SKM-1 (cell line): ENCODE data around the gene KRT84.
"Not testable (repeated sequence)": the region's sequence is repeated elsewhere in the genome, so short reads cannot be mapped to it uniquely, and the experiment has no call there.

ENCODE experiments used
- DNase-seq: peaks from one replicate; lab custom pipeline; 2025; ENCODE audit not compliant: unreplicated experiment; lab: John Stamatoyannopoulos, UW

Gene KRT84

DNA sequence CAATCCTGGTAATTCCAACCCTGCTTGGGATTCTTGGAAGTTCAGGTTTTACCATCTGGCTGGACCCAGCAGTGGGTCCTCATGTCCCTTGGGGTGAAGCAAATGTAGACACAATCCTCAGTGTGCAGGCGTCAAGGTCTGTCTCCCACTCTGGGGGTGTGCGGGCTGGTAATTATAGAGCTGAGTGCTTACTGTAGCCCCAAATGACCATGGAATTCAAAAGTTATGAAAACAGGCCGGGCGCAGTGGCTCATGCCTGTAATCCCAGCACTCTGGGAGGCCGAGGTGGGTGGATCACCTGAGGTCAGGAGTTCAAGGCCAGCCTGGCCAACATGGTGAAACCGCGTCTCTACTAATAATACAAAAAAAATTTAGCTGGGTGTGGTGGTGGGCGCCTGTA, 40.4 kb downstream of the KRT84 start:
- not testable (repeated sequence) for DNase-seq

DNA sequence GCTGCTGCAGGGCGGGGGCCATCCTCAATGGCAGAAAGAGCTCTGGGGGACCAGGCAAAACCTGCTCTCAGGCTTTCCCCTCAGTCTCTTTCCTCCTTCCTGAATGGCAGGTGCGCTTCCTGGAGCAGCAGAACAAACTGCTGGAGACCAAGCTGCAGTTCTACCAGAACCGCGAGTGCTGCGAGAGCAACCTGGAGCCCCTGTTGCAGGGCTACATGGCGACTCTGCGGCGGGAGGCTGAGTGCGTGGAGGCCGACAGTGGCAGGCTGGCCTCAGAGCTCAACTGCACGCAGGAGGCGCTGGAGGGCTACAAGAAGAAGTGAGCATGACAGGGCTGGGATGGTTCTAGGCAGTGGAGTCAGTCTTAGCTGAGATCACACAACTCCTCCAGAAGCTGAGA, 41.3 kb downstream of the KRT84 start:
- DNase-seq: no peak

DNA sequence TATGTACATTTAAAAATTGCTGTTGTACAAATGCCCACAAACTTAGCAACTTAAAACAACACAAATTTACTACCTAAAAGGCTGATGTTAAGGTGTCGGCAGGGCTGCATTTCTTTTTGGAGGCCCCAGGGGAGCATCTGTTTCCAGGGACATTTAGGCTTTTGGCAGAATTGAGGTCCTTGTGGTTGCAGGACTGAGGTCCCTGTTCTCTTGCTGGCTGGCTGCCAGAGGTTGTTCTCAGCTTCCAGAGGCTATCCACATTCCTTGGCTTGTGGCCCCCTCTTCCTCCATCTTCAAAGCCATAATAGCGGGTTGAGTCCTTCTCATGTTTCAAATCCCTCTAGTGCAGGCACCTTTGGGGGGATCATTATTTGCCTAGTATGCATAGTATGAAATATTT, 41.9 kb downstream of the KRT84 start:
- no peak for DNase-seq

DNA sequence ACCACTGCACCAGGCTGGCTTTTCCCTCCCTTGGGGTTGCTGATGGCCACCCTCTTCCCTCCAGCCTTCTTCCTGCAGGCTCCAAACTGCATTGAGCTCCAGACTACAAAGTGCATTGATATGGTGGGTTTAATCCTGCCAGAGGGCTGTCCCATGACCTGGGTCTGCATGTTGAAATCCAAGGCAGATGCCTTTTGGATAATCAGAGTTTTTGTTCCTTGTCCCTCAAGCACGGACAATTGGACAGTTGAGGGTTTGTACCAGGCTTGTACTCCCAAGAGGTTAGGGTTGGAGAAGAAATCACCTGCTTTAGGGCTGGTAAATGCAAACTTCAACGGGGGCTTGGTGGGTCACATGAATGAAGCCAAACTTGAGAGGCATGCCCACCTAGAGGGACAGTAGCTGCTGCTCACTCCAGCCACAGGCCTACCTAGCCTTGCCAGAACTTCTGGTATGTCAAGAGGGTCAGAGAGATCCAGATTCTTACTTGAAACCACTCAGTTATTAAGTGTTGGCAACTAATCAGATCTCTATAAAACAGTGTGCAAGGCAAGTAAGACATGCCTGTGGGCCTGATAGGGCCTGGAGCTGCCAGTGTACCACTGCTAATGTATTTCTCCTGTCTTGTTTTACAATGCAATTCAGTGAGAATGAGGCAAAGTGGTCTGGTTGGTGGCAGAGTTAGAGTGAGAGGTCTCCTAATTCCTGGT, 42.5 kb downstream of the KRT84 start:
- DNase-seq: no peak

DNA sequence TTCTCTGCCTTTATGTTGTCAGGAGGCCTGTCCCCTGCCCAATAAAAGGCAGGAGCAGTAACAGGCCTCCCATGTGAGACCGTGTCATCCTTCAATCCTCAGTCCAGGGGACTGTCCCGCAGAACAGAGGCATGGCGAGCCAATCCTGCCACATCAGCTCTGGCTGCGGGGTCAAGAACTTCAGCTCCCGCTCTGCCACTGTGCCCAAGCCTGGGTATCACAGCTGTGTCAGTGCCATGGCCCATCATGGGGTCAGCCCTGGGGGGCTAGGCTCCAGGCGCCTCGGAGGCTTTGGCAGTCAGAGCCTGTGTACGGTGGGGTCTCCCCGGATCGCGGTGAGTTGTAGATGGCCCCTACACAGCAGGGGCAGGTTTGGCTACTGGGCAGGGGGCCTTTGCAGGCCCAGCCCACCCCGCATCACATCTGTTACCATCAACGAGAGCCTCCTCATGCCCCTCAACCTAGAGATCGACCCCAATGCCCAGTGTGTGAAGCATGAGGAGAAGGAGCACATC, 44.3 kb downstream of the KRT84 start:
- DNase-seq: no peak

DNA sequence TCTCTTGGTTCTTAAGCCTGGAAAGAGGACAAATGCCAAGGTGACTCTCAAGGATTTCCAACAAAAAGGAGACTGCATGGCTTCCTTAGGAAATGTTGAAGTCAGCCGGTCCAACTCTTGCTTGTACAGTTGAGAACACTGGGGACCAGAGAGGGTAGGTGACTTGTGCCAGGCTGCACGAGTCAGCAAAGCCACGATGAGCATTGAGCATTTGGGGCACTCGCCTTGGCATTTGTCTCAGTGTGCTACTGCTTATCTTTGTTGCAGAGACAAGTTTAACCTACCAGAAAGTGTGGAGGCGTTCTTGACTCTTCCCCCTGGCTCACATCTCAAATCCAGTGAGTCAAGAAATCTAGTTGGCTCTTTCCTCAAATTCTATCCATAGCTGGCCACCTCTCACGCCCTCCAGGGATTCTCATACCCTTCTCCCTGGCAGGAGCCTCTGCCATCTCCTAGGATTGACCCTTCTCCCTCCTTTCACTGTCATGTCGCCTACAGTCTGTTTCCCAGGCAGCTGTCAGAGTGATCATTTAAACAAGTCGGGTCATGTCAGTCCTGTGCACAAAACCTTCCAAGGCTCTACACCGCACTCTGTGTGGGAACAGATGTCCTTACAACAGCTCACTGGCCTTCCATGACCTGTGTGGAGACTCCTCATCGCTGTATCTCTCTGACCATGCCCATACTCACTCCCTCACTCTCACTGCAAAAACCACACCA, 47.1 kb downstream of the KRT84 start:
- no peak for DNase-seq

DNA sequence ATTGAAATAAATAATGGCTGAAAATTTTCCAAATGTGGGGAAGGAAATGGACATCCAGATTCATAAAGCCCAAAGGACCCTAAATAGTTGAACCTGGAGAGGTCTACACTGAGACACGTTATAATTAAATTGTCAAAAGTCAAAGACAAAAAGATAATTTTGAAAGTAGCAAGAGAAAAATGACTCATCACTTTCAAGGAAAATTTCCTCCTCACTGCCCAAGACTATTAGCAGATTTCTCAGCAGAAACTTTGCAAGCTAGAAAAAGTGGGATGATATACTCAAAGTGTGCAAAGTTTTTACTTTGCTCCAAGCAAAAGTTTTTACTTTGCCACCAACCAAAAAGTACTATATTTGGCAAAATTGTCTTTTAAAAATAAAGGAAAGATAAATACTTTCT, 48.4 kb downstream of the KRT84 start:
- DNase-seq: no peak

DNA sequence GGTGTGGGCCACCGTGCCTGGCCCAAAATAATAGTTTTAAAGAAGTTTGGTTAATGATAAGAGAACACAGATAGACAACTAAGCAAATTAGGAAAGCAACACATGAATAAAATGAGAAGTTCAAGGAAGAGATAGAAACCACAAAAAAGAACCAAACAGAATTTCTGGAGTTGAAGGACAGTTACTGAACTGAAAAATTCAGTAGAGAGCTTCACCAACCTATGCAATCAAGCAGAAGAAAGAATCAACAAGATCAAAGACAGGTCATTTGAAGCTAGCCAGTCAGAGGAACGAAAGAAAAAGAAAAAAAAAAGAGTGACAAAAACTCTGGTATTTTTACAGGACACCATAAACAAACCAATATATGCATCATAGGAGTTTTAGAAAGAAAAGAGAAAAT, 48.8 kb downstream of the KRT84 start:
- no peak for DNase-seq

DNA sequence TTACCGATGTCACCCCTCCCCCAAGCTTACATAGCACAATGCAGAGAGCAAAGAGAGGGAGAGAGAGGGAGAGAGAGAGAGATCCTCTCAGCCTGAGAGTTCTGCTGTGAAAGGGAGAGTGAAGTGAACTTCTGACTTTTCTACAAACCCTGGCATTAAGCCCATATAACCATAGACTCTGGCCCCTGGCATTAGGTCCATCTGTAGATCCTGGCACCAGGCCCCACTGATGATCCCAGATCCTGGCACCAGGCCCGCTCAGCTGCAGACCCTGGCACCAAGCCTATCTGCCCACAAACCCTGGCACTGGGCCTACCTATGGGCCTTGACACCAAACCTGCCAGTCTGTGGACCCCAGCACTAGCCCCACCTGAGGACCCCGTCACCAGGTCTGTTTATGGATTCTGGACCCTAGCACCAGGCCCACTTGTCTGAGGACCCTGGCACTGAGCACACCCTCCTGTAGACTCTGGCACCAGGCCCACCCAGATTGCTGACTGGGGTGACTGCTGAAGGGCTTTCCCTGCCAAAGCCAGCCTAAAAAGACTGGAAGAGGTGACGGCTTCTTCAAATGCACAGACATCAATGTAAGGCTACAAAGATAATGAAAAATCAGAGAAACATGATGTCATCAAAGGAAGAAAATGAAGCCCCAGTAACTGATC, 49.7 kb downstream of the KRT84 start:
- DNase-seq: no peak

DNA sequence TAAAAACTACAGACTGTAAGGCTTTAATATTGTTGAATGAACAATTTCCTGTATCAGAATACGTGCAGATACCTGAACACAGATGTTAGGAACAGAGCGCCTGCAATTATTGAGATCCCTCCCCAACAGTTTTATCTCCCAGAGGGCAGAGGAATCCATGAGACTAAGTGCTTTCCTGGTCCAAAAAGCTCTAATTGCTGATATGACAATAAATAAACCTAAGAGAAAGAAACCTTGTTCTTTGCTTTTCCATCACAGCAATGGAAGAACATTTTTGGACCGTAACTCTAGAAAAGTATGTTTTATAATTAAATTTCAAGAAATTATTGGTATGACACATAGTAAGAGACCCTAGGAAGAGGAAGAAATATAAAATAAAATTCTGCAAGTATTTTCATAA, 51.3 kb downstream of the KRT84 start:
- DNase-seq: no peak

DNA sequence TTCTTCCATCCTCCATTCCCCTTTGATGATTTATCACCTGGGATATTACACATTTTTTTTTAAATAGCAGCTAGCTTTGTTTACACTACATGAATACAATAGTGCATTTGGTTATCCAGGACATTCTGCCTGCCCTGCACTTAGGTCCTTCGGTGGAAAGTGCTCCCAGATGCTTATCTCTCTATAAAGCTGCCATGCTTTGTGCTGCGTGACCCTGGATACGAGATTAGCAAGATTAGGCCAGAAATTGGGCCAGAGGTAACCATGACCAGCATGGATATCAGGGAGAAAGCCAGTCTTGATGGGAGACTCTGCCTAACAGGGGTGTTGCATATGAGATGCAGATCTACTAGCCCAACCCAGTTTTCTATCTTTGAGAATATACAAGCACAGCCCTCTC, 52.1 kb downstream of the KRT84 start:
- DNase-seq: no peak

DNA sequence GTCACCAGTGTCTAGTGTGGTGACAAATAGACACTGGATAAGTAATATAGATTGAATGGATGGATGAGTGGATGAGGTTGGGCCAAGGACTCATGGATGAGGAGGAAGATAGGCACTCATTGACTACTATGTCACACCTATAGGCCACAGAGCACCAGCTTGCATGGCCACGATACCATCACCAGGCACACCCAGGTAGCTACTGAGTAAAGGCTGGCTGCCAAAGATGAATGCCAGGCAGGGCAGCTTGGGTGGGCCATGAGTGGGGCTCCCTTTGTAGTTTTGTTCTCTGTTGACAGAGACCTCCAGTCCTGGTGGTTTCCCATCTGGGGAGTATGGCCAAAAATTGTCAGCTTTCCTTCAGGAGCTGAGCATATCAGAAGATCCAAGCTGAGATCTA, 53.1 kb downstream of the KRT84 start:
- no peak for DNase-seq

DNA sequence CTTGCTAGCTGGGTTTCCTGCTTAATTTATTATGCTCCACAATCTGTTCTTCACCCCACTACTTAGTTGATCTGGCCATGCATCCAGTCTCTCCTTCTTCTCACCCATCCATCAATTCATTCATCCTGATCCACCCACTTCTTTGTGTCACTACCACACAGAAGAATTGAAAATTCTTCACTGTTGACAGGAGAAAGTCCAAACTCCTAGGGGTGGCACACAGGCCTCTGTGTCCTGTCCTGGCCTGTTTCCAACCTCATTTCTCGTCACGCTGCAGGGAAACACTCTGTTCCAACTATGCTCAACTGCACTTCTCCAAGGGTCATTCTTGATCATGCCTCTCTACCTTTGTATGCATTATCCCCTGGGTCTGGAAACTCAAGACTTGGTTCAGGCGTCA, 53.6 kb downstream of the KRT84 start:
- DNase-seq: no peak

DNA sequence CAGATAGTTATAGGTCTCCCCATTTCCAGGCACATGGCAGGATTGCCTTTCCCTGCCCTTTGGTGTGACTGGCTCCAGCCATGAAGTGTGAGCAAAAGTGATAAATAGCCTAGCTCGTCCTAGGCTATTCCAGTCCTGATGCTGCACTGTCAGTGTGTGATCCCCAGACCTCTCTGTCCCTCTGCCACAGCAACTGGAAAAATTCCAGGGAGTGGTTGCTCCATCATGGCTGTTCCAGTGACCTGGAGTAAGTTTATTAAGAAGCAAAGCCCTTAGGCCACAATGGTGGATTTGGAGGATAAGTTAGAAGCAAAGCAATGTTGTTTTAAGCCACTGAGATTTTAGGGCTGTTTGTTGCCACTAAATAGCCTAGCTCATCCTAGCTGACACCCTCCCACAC, 54.4 kb downstream of the KRT84 start:
- DNase-seq: no peak

DNA sequence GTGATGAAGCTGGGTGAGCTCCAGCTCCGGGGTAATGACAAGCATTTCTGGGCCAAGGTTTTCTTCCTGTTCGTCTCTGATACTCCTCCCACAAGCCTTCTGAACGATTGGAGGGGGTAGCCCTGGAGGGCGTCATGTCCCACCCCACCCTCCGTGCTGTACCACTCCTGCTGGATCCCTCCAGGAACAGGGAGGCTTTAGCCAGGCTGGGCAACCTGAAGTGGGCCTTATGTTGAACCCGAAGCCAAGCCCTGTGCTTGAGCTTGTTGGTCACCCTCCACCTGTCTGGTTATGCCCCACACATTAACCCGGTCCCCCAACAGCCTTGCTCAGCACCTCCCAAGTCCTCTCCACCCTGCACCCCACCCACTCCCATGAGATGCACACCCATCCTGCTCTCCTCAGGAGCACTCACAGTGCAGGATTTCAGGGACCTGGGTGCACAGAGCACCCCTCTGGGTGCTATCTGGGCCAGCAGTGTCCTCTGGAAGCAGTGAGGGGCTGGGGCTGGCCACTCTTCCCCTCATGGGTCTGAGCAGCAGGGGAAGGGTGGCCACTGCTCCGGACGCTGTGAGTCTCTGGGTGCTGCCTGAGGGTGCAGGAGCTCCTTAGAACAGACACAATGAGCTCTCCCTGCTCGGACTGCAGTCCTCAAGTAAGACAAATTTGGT, 57.5 kb downstream of the KRT84 start:
- DNase-seq: no peak
